ENCODE data around the gene NSG1. TPM values are rescaled to one million over a fixed set of nuclear protein-coding genes. Genes with fewer than 3 reads are reported as not detected.

The NSG1 gene
- total RNA-seq, 4 donors from 2014 or later, result 0.15 to 4.8 (median 1.4) TPM

GRCh38 chr4:4355302-4355701 is 31.6 kb upstream of the NSG1 start:
- ATAC-seq, result no peak
- no peaks in the 10 kb centered on the region for H3K36me3 ChIP-seq
- WGBS, 2 donors (ENCODE audit: low coverage in 1 of 2), result 31 to 56% methylated on average over 1 of the region's 1 CpG
- peaks cover 40% of the 10 kb centered on the region for H3K27me3 ChIP-seq
- H3K4me3 ChIP-seq, result no peak overlapping the region
- no peak for TF ChIP-seq EP300 (IDR thresholded peaks at IDR 0.05)
- TF ChIP-seq POLR2A (IDR thresholded peaks at IDR 0.05), result no peak
- TF ChIP-seq POLR2AphosphoS5 (IDR thresholded peaks at IDR 0.05), result no peak
- TF ChIP-seq CTCF (IDR thresholded peaks at IDR 0.05), result no peak
- no peak overlapping the region for H3K27ac ChIP-seq
- no peaks in the 10 kb centered on the region for H3K9me3 ChIP-seq
- no peaks in the 10 kb centered on the region for H3K4me1 ChIP-seq

GRCh38 chr4:4356106-4357041 is 30.5 kb upstream of the NSG1 start:
- TF ChIP-seq POLR2AphosphoS5 (IDR thresholded peaks at IDR 0.05) (no peak), POLR2A (IDR thresholded peaks at IDR 0.05) (no peak), CTCF (IDR thresholded peaks at IDR 0.05) (no peak), EP300 (IDR thresholded peaks at IDR 0.05) (no peak)
- H3K9me3 ChIP-seq, result no peaks in the 10 kb centered on the region
- ATAC-seq, result no peak
- no peak overlapping the region for H3K4me3 ChIP-seq
- 15 to 43% methylated on average over 6 to 8 of the region's 26 CpGs for WGBS, 2 donors (ENCODE audit: low coverage in 1 of 2)
- H3K27me3 ChIP-seq, result peaks cover 50% of the 10 kb centered on the region
- H3K27ac ChIP-seq, result no peak overlapping the region
- H3K4me1 ChIP-seq, result no peaks in the 10 kb centered on the region
- no peaks in the 10 kb centered on the region for H3K36me3 ChIP-seq

GRCh38 chr4:4358093-4358854 is 28.6 kb upstream of the NSG1 start:
- ATAC-seq, result no peak
- H3K27ac ChIP-seq, result no peak overlapping the region
- 35 to 54% methylated on average over 9 to 10 of the region's 13 CpGs for WGBS, 2 donors (ENCODE audit: low coverage in 1 of 2)

GRCh38 chr4:4361883-4362282 is 25.0 kb upstream of the NSG1 start:
- TF ChIP-seq EP300 (IDR thresholded peaks at IDR 0.05) (no peak), CTCF (IDR thresholded peaks at IDR 0.05) (no peak), POLR2A (IDR thresholded peaks at IDR 0.05) (no peak), POLR2AphosphoS5 (IDR thresholded peaks at IDR 0.05) (no peak)
- no peak for ATAC-seq
- H3K4me3 ChIP-seq, result no peak overlapping the region
- WGBS, 2 donors (ENCODE audit: low coverage in 1 of 2), result 54 to 64% methylated on average over 3 to 4 of the region's 8 CpGs
- H3K4me1 ChIP-seq, result no peaks in the 10 kb centered on the region
- H3K36me3 ChIP-seq, result no peaks in the 10 kb centered on the region
- no peak overlapping the region for H3K27ac ChIP-seq
- H3K9me3 ChIP-seq, result peaks cover 0 to 4% (median 0%) of the 10 kb centered on the region in 3 donors
- peaks cover 54% of the 10 kb centered on the region for H3K27me3 ChIP-seq

More at GRCh38 chr4:4358093-4358854, 28.6 kb upstream of the NSG1 start:
- no peaks in the 10 kb centered on the region for H3K4me1 ChIP-seq
- no peaks in the 10 kb centered on the region for H3K36me3 ChIP-seq
- H3K9me3 ChIP-seq, result no peaks in the 10 kb centered on the region
- peaks cover 56% of the 10 kb centered on the region for H3K27me3 ChIP-seq
- TF ChIP-seq POLR2A (IDR thresholded peaks at IDR 0.05), result no peak
- no peak overlapping the region for H3K4me3 ChIP-seq

- ATAC-seq, result no peak
- Histone ChIP-seq H3K27ac (no peak overlapping the region), H3K4me1 (no peaks in the 10 kb centered on the region), H3K4me3 (no peak overlapping the region), H3K36me3 (no peaks in the 10 kb centered on the region), H3K9me3 (peaks cover 0 to 4% (median 0%) of the 10 kb centered on the region in 3 donors), H3K27me3 (peaks cover 43% of the 10 kb centered on the region)
- 58 to 73% methylated on average over 7 to 14 of the region's 16 CpGs for whole genome bisulfite sequencing, 2 donors (ENCODE audit: low coverage in 1 of 2)
- TF ChIP-seq POLR2A (IDR thresholded peaks at IDR 0.05) (no peak), CTCF (IDR thresholded peaks at IDR 0.05) (no peak), POLR2AphosphoS5 (IDR thresholded peaks at IDR 0.05) (no peak), EP300 (IDR thresholded peaks at IDR 0.05) (no peak)
Observed at GRCh38 chr4:4362991-4363697, 23.8 kb upstream of the NSG1 start.

Measured in gastroesophageal sphincter (tissue), 4 donors.